CD4-positive, alpha-beta T cell (primary cell): ENCODE results near the gene KCNIP4. TPM values are rescaled to one million over a fixed set of nuclear protein-coding genes. Genes with fewer than 3 reads are reported as not detected.

Experiments
- ATAC-seq: fragments of 200-7000 bp; cut with Tn5 transposase; one replicate; pipeline ENCODE4 v1.10.0; 2022; ENCODE audit warnings: mild to moderate bottlenecking; ENCODE audit not compliant: poor library complexity
- CTCF ChIA-PET: fragments of 350-600 bp; sonication (Branson Sonifier 250); formaldehyde crosslinking; loops from one replicate; lab custom pipeline; 2021; ENCODE audit warnings: antibody characterized with exemption, inconsistent platforms; lab: Charles Lee
- POLR2A ChIA-PET: fragments of 350-600 bp; sonication (Branson Sonifier 250); formaldehyde crosslinking; loops from one replicate; lab custom pipeline; 2021; ENCODE audit warnings: antibody characterized with exemption, inconsistent platforms; lab: Charles Lee
- DNase-seq, 14 experiments: peaks; one replicate each; pipeline ENCODE4 v3.0.0-alpha.2; 2013 to 2020; ENCODE audit warnings: mixed read lengths in 2 of 14
- H3K27ac ChIP-seq, 2 donors: one replicate each; pipeline versions ENCODE4 v1.5.1 to v1.7.0; 2013; ENCODE audit warnings: low read length in 2 of 2, low read depth in 1 of 2, mild to moderate bottlenecking in 1 of 2
- H3K27me3 ChIP-seq, 2 experiments: 1 replicate in 1 of 2; 2 replicates in 1 of 2; pipeline versions ENCODE4 v1.6.1 to v1.7.0; 2013; ENCODE audit warnings: low read length in 2 of 2, control low read depth in 1 of 2, mild to moderate bottlenecking in 1 of 2, moderate library complexity in 1 of 2; ENCODE audit not compliant: insufficient read depth in 2 of 2, control insufficient read depth in 1 of 2
- H3K36me3 ChIP-seq: one replicate; pipeline ENCODE4 v1.6.1; 2013; ENCODE audit warnings: low read length, control low read depth; ENCODE audit not compliant: insufficient read depth
- H3K4me1 ChIP-seq: one replicate; pipeline ENCODE4 v1.6.1; 2013; ENCODE audit warnings: low read length, control low read depth; ENCODE audit not compliant: insufficient read depth
- H3K4me3 ChIP-seq: one replicate; pipeline ENCODE4 v1.5.1; 2013; ENCODE audit warnings: mild to moderate bottlenecking, low read length, moderate library complexity
- H3K9me3 ChIP-seq, 2 experiments: 1 replicate in 1 of 2; 2 replicates in 1 of 2; pipeline versions ENCODE4 v1.6.1 to v1.7.0; 2013; ENCODE audit warnings: low read length in 2 of 2, mild to moderate bottlenecking in 2 of 2, control low read depth in 1 of 2, moderate library complexity in 1 of 2; ENCODE audit not compliant: control insufficient read depth in 1 of 2, insufficient read depth in 1 of 2
- H3K27ac Mint-ChIP-seq: one replicate; pipeline ENCODE4 v1.8.0; 2020; ENCODE audit warnings: mixed read lengths
- H3K27me3 Mint-ChIP-seq: one replicate; pipeline ENCODE4 v1.8.0; 2021; ENCODE audit warnings: mixed read lengths
- H3K36me3 Mint-ChIP-seq: one replicate; pipeline ENCODE4 v1.8.0; 2021; ENCODE audit warnings: low read depth, mixed read lengths
- H3K4me1 Mint-ChIP-seq: one replicate; pipeline ENCODE4 v1.8.0; 2021; ENCODE audit warnings: low read depth, mixed read lengths
- H3K4me3 Mint-ChIP-seq: one replicate; pipeline ENCODE4 v1.8.0; 2020; ENCODE audit warnings: mild to moderate bottlenecking, mixed read lengths
- H3K9me3 Mint-ChIP-seq: one replicate; pipeline ENCODE4 v1.8.0; 2020; ENCODE audit warnings: mixed read lengths
- CTCF ChIP-seq: fragments of 200-600 bp; IDR thresholded peaks from one replicate; pipeline ENCODE4 v1.8.0; 2022; ENCODE audit warnings: antibody characterized with exemption, mild to moderate bottlenecking
- intact Hi-C, 2 experiments: fragments of 100-400 bp; cut with DNase I in 1 of 2; cut with micrococcal nuclease in 1 of 2; formaldehyde crosslinking; loops; one replicate each; pipeline versions ENCODE4 v1.15.1 to v1.9.0; 2023 to 2025; cut with DNase I, micrococcal nuclease
- total RNA-seq, 174 experiments: library from RNA in 2 of 174; stranded (reverse) in 2 of 174; gene quantifications; one replicate each; pipeline ENCODE4 v1.2.3 and lab custom pipeline; 2021 to 2026

Gene KCNIP4
- total RNA-seq, 2 experiments from 2014 or later: not detected

GRCh38 chr4:21884615-21885014, 64.0 kb downstream of the KCNIP4 start:
- Histone ChIP-seq H3K9me3 (no peaks in the 10 kb centered on the region), H3K4me3 (no peak overlapping the region), H3K36me3 (no peaks in the 10 kb centered on the region), H3K27me3 (no peaks in the 10 kb centered on the region), H3K27ac (no peak overlapping the region), H3K4me1 (no peaks in the 10 kb centered on the region)
- POLR2A ChIA-PET: no interaction called here
- no peaks in the 10 kb centered on the region for H3K27me3 Mint-ChIP-seq
- no peaks in the 10 kb centered on the region for H3K9me3 Mint-ChIP-seq
- no peaks in the 10 kb centered on the region for H3K4me1 Mint-ChIP-seq
- no peak overlapping the region for H3K27ac Mint-ChIP-seq
- DNase-seq (no peak), ATAC-seq (no peak)
- TF ChIP-seq CTCF: no peak
- H3K4me3 Mint-ChIP-seq: no peak overlapping the region
- intact Hi-C loops: no loop called here
- CTCF ChIA-PET: no interaction called here
- no peaks in the 10 kb centered on the region for H3K36me3 Mint-ChIP-seq

- Mint-ChIP-seq H3K4me3 (no peak overlapping the region), H3K27ac (no peak overlapping the region), H3K4me1 (no peaks in the 10 kb centered on the region), H3K9me3 (no peaks in the 10 kb centered on the region), H3K27me3 (no peaks in the 10 kb centered on the region), H3K36me3 (no peaks in the 10 kb centered on the region)
- Histone ChIP-seq H3K36me3 (no peaks in the 10 kb centered on the region), H3K27me3 (no peaks in the 10 kb centered on the region), H3K9me3 (peaks cover 0 to 2% of the 10 kb centered on the region in 2 experiments), H3K27ac (no peak overlapping the region), H3K4me1 (no peaks in the 10 kb centered on the region), H3K4me3 (no peak overlapping the region)
- intact Hi-C loops: no loop called here
- ChIA-PET CTCF (no interaction called here), POLR2A (no interaction called here)
- no peak for DNase-seq
- no peak for TF ChIP-seq CTCF
- ATAC-seq: no peak
Measured at GRCh38 chr4:21882051-21882839, 66.3 kb downstream of the KCNIP4 start.

- no peaks in the 10 kb centered on the region for H3K27me3 Mint-ChIP-seq
- DNase-seq (no peak), ATAC-seq (no peak)
- Histone ChIP-seq H3K9me3 (peaks cover 0 to 2% of the 10 kb centered on the region in 2 experiments), H3K27ac (no peak overlapping the region), H3K4me3 (no peak overlapping the region), H3K27me3 (no peaks in the 10 kb centered on the region), H3K4me1 (no peaks in the 10 kb centered on the region), H3K36me3 (no peaks in the 10 kb centered on the region)
- H3K27ac Mint-ChIP-seq: no peak overlapping the region
- CTCF ChIA-PET: no interaction called here
- POLR2A ChIA-PET: no interaction called here
- H3K4me1 Mint-ChIP-seq: no peaks in the 10 kb centered on the region
- H3K4me3 Mint-ChIP-seq: no peak overlapping the region
- intact Hi-C loops: no loop called here
- no peaks in the 10 kb centered on the region for H3K9me3 Mint-ChIP-seq
- TF ChIP-seq CTCF: no peak
- no peaks in the 10 kb centered on the region for H3K36me3 Mint-ChIP-seq
Measured at GRCh38 chr4:21879187-21879586, 69.4 kb downstream of the KCNIP4 start.
